Thyroid gland (tissue), 4 donors: Measurements from ENCODE around the gene ZDBF2. TPM values are rescaled to one million over a fixed set of nuclear protein-coding genes. Genes with fewer than 3 reads are reported as not detected.

Experiments used
- DNase-seq, 2 donors: peaks; one replicate each; pipeline ENCODE4 v3.0.0-alpha.2; 2019
- H3K27ac ChIP-seq, 3 donors: fragments of 200-600 bp; sonication (generic); 1 replicate in 2 of 3; 2 replicates in 1 of 3; pipeline ENCODE4 v1.5.1; 2016 to 2019; ENCODE audit warnings: mild to moderate bottlenecking in 1 of 3, moderate library complexity in 1 of 3
- H3K27me3 ChIP-seq: fragments of 200-600 bp; sonication (generic); one replicate; pipeline ENCODE4 v1.5.1; 2019
- H3K36me3 ChIP-seq, 2 donors: fragments of 200-600 bp; sonication (generic); one replicate each; pipeline ENCODE4 v1.5.1; 2016 to 2019
- H3K4me1 ChIP-seq, 2 donors: fragments of 200-600 bp; sonication (generic); one replicate each; pipeline ENCODE4 v1.5.1; 2017 to 2019
- H3K4me3 ChIP-seq, 3 donors: fragments of 200-600 bp; sonication (generic); replicated peaks in 1 of 3; 1 replicate in 2 of 3; 2 replicates in 1 of 3; pipeline ENCODE4 v1.5.1; 2016; ENCODE audit warnings: mild to moderate bottlenecking in 1 of 3
- H3K9me3 ChIP-seq: fragments of 200-600 bp; sonication (generic); one replicate; pipeline ENCODE4 v1.5.1; 2017
- CTCF ChIP-seq, 6 experiments: fragments of 200-600 bp in 3 of 6; fragments of 450-650 bp in 3 of 6; sonication (generic) in 3 of 6; IDR thresholded peaks; one replicate each; pipeline ENCODE4 v1.5.1; 2016 to 2019; ENCODE audit warnings: antibody characterized with exemption in 6 of 6, mild to moderate bottlenecking in 2 of 6, inconsistent platforms in 1 of 6, moderate library complexity in 1 of 6
- POLR2A ChIP-seq, 2 donors: fragments of 450-650 bp; IDR thresholded peaks; one replicate each; pipeline ENCODE4 v1.6.1; 2017; ENCODE audit warnings: antibody characterized with exemption in 2 of 2, mild to moderate bottlenecking in 2 of 2, moderate library complexity in 1 of 2
- WGBS, 2 donors: methylation state at CpG; one replicate each; pipeline ENCODE4 v1.1.5; 2017; 5-methylcytosine and 5-hydroxymethylcytosine counted together
- intact Hi-C: fragments of 100-400 bp; cut with DNase I; formaldehyde crosslinking; loops from one replicate; pipeline ENCODE4 v1.15.1; 2023
- total RNA-seq, 4 donors: library from RNA; depleted of rRNA; stranded (reverse); fragments of >200 nt; gene quantifications; one replicate each; pipeline ENCODE4 v1.2.3, GENCODE V29; 2016

Gene ZDBF2
- total RNA-seq, 4 donors from 2014 or later: 11.0 to 20.9 (median 14.6) TPM

- WGBS, 2 donors: 84 to 86% methylated on average over 6 of the region's 6 CpGs
- no peaks in the 10 kb centered on the region for H3K4me1 ChIP-seq
- no peak for DNase-seq
These were observed 50.4 kb downstream of the ZDBF2 start for GRCh38 chr2:206324869-206325268.

GRCh38 chr2:206328974-206329373 lies 54.5 kb downstream of the ZDBF2 start:
- no peaks in the 10 kb centered on the region for H3K4me1 ChIP-seq
- no peaks in the 10 kb centered on the region for H3K9me3 ChIP-seq
- no peak overlapping the region for H3K27ac ChIP-seq
- 20 to 37% methylated on average over 1 of the region's 1 CpG for WGBS, 2 donors
- intact Hi-C loops: no loop called here
- no peak overlapping the region for H3K4me3 ChIP-seq
- H3K36me3 ChIP-seq: no peaks in the 10 kb centered on the region
- H3K27me3 ChIP-seq: no peaks in the 10 kb centered on the region
- no peak for TF ChIP-seq POLR2A (IDR thresholded peaks at IDR 0.05)
- TF ChIP-seq CTCF (IDR thresholded peaks at IDR 0.05): no peak
- no peak for DNase-seq

More at GRCh38 chr2:206324869-206325268, 50.4 kb downstream of the ZDBF2 start:
- Histone ChIP-seq H3K27ac (no peak overlapping the region), H3K4me3 (no peak overlapping the region), H3K27me3 (no peaks in the 10 kb centered on the region), H3K36me3 (no peaks in the 10 kb centered on the region), H3K9me3 (no peaks in the 10 kb centered on the region)
- intact Hi-C loops: no loop called here
- TF ChIP-seq POLR2A (IDR thresholded peaks at IDR 0.05): no peak
- no peak for TF ChIP-seq CTCF (IDR thresholded peaks at IDR 0.05)

GRCh38 chr2:206336861-206337260 lies 62.4 kb downstream of the ZDBF2 start:
- 75 to 78% methylated on average over 2 of the region's 2 CpGs for WGBS, 2 donors

GRCh38 chr2:206337956-206338355 lies 63.5 kb downstream of the ZDBF2 start:
- Histone ChIP-seq H3K27ac (no peak overlapping the region), H3K4me3 (no peak overlapping the region), H3K9me3 (no peaks in the 10 kb centered on the region), H3K4me1 (no peaks in the 10 kb centered on the region), H3K27me3 (no peaks in the 10 kb centered on the region), H3K36me3 (no peaks in the 10 kb centered on the region)
- no peak for DNase-seq
- intact Hi-C loops: no loop called here
- TF ChIP-seq POLR2A (IDR thresholded peaks at IDR 0.05) (no peak), CTCF (IDR thresholded peaks at IDR 0.05) (no peak)
- 68 to 78% methylated on average over 1 of the region's 1 CpG for WGBS, 2 donors

More at GRCh38 chr2:206336861-206337260, 62.4 kb downstream of the ZDBF2 start:
- Histone ChIP-seq H3K4me1 (no peaks in the 10 kb centered on the region), H3K36me3 (no peaks in the 10 kb centered on the region), H3K27me3 (no peaks in the 10 kb centered on the region), H3K9me3 (no peaks in the 10 kb centered on the region), H3K4me3 (no peak overlapping the region), H3K27ac (no peak overlapping the region)
- intact Hi-C loops: no loop called here
- TF ChIP-seq CTCF (IDR thresholded peaks at IDR 0.05): no peak
- TF ChIP-seq POLR2A (IDR thresholded peaks at IDR 0.05): no peak
- DNase-seq: no peak

GRCh38 chr2:206341396-206341795 lies 66.9 kb downstream of the ZDBF2 start:
- H3K27ac ChIP-seq: no peak overlapping the region
- no peaks in the 10 kb centered on the region for H3K4me1 ChIP-seq
- H3K36me3 ChIP-seq: no peaks in the 10 kb centered on the region
- DNase-seq: no peak
- no peak overlapping the region for H3K4me3 ChIP-seq
- no peaks in the 10 kb centered on the region for H3K27me3 ChIP-seq
- WGBS, 2 donors: 74 to 78% methylated on average over 4 of the region's 4 CpGs
- no peaks in the 10 kb centered on the region for H3K9me3 ChIP-seq
- no peak for TF ChIP-seq POLR2A (IDR thresholded peaks at IDR 0.05)
- TF ChIP-seq CTCF (IDR thresholded peaks at IDR 0.05): no peak
- intact Hi-C loops: no loop called here
